AG10803 (cell line): Measurements from ENCODE around the gene ZNF547.
A peak's percentile ranks its signal among the peaks of the same experiment; 100 is the strongest.

Source experiments
- DNase-seq: peaks from one replicate; pipeline ENCODE4 v3.0.0; 2010; ENCODE audit warnings: low read depth
- H3K4me3 ChIP-seq: 2 replicates; pipeline ENCODE4 v1.5.1; 2011; ENCODE audit warnings: mild to moderate bottlenecking, low read length, control low read depth
- TF ChIP-seq, protein P1 (sequence below): conservative IDR thresholded peaks from 2 replicates; pipeline ENCODE4 v1.5.1; 2011; ENCODE audit warnings: mild to moderate bottlenecking, low read length, control low read depth, inconsistent platforms

ZNF547 gene

DNA sequence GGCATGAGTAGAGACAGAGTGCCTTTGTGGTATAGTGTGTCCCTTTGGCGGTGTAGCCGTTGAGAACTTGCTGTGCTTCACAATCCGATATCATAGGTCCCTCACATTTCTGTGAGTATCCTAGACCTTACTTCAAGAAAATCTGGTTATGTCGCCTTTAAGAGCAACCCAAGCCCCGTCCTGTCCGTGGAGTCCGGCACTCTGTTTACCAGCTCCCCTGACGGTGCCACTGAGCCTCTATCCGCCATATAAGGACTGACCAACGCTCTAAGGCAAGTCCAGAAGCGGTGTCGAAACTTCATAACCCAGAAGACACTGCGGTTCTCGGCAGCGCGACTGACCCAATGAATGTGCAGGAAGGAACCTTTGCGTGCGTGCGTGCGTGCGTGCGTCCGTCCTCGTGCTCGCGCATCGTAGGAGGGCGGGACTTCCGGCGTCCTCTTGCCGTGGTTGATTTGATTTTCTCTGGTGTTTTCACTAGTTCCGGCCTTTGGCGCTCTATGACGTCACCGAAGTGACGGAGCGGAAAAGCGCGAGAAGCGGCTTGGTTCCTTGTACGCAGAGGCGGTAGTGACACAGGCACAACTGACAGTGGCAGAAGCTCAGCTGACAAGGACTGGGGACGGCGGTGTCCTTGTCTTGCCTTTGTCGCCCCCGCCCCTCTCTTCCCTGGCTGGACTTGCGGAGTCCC, at the start of gene ZNF547, which contains the start of gene TRAPPC2B:
Gene ZNF547 (plus strand): TSS at position 555 of the 691 bp plus-strand sequence. CDS start 5,005 bp downstream, outside the sequence.
Gene TRAPPC2B (plus strand): TSS at position 555 of the 691 bp plus-strand sequence. CDS start 1,283 bp downstream, outside the sequence.
- peak; percentile 100 for DNase-seq
- H3K4me3 ChIP-seq: peak within 1 kb of the TSS; percentile 86
- TF ChIP-seq, protein P1, sequence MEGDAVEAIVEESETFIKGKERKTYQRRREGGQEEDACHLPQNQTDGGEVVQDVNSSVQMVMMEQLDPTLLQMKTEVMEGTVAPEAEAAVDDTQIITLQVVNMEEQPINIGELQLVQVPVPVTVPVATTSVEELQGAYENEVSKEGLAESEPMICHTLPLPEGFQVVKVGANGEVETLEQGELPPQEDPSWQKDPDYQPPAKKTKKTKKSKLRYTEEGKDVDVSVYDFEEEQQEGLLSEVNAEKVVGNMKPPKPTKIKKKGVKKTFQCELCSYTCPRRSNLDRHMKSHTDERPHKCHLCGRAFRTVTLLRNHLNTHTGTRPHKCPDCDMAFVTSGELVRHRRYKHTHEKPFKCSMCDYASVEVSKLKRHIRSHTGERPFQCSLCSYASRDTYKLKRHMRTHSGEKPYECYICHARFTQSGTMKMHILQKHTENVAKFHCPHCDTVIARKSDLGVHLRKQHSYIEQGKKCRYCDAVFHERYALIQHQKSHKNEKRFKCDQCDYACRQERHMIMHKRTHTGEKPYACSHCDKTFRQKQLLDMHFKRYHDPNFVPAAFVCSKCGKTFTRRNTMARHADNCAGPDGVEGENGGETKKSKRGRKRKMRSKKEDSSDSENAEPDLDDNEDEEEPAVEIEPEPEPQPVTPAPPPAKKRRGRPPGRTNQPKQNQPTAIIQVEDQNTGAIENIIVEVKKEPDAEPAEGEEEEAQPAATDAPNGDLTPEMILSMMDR: no peak

DNA sequence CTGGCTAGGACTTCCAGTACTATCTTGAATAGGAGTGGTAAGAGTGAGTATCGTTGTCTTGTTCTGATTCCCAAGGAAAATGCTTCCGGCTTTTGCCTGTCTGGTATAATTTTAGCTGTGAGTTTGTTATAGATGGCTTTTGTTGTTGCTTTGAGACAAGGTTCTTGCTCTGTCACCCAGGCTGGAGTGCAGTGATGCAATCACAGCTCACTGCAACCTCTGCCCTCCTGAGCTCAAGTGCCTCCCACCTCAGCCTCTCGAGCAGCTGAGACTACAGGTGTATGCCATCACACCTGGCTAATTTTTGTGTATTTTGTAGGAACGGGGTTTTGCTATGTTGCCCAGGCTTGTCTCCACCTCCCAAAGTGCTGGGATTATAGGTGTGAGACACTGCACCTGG, 49.2 kb upstream of the ZNF547 start:
- TF ChIP-seq, protein P1: no peak
- no peak for DNase-seq
- no peak overlapping the region for H3K4me3 ChIP-seq

DNA sequence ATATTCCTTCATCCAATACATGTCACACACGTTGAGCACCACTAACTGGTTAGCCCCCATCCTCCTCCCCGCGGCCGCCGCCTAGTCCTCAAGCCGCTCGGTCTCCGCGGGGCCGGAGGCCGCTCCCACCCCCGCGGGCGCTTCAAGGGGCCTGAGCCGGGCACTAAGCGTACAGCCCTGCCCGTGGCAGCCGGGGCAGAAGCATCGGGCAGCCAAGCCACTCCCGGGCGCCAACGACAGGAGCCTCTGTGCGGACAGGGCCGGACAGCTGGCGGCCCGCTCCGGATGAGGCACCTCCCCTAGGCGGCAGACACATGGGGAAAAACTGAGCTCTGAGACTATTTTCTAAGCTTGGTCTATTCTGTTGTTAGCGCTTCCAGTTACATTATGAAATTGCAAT, 45.8 kb upstream of the ZNF547 start:
- H3K4me3 ChIP-seq: no peak overlapping the region
- no peak for DNase-seq
- TF ChIP-seq, protein P1: no peak

DNA sequence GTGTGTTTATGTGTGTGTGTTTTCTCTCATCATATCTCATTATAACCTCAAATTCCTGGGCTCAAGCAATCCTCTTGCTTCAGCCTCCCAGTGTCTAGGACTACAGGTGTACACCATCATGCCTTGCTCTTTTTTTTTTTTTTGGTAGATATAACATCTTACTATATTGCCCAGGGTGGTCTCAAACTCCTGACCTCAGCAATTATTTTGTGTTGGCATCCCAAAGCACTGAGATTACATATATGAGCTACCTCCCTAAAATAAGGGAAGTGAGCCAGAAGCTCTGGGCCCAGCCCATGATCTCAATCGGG, 43.5 kb upstream of the ZNF547 start:
- H3K4me3 ChIP-seq: peak overlapping the region; percentile 87
- no peak for DNase-seq
- TF ChIP-seq, protein P1: no peak

DNA sequence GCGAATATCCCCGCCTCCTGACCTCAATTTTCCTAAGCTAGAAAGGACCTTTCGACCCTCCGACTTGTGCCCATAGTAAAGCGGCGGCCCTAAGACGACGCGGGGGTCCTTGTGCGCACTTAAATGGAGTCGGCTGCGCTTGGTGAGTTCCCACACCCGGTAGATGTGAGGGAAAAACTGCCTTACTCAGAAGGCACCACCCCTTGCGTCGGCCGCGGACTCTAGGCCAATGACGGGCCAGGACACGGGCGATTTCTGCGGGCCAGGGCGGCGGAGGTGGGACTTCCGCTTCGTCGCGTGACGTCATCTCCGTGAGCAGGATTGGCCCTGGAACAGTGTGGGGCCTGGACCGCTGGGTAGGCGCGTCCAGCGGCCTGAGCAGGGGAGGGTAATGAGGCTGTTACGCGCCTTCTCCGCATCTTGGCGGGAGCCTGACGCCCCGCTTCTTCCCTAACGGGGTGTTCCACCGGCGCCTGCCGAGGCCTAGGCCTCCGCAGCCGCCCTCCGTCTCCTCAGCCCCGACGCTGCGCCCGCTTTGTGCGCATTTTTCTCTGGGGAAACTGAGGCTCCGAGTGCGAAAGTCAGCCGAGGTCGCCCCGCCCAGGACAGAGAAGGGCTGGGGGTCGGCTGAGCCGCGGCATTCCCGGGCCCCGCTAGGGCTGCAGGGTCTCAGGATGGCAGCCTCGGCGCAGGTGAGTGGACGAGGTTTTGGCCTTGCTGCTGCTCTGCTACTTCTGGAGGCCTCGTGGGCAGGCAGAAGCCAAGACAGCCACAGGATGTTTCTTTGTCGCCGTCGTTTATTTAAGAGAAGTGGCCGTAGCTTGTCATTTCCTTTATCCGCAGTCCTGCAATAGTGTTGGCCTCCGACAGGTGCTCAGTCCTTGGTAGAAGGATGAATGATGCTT, 42.9 kb upstream of the ZNF547 start, which contains the start of gene ZNF543:
Gene ZNF543 (plus strand): TSS at position 293 of the 905 bp plus-strand sequence. CDS start 382 bp downstream, at position 675.
- peak; percentile 94 for DNase-seq
- H3K4me3 ChIP-seq: peak within 1 kb of the TSS; percentile 87
- TF ChIP-seq, protein P1: peak; percentile 22; the same call in 1 of the 2 replicates

DNA sequence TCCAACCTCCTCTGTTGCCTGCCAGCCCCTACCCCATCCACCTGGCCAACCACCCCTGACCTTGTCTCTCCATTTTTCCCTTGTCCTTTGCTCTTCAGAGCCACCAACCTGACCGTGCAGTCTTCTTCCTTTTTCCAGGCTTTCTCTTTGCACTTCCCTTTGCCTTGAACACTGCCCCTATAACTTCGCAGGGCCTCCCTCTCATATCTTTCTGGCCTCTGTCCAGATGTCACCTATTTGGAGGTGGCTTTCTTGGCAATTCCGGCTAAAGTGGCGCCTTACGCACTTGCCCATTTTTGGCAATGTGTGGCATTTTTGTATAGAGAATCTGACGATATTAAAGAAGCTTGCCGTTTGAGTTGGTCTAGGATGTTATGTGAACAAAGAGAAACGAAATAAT, 42.2 kb upstream of the ZNF547 start:
- no peak for DNase-seq

More for the DNA sequence above, 42.2 kb upstream of the ZNF547 start:
- TF ChIP-seq, protein P1: no peak
- H3K4me3 ChIP-seq: peak overlapping the region; percentile 87
